NCI-H128 (cell line): Measurements from ENCODE around the gene LIN7A.

Source experiments
- DNase-seq: peaks from one replicate; lab custom pipeline; 2025; ENCODE audit not compliant: unreplicated experiment; lab: John Stamatoyannopoulos, UW

The LIN7A gene, protein sequence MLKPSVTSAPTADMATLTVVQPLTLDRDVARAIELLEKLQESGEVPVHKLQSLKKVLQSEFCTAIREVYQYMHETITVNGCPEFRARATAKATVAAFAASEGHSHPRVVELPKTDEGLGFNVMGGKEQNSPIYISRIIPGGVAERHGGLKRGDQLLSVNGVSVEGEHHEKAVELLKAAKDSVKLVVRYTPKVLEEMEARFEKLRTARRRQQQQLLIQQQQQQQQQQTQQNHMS

DNA sequence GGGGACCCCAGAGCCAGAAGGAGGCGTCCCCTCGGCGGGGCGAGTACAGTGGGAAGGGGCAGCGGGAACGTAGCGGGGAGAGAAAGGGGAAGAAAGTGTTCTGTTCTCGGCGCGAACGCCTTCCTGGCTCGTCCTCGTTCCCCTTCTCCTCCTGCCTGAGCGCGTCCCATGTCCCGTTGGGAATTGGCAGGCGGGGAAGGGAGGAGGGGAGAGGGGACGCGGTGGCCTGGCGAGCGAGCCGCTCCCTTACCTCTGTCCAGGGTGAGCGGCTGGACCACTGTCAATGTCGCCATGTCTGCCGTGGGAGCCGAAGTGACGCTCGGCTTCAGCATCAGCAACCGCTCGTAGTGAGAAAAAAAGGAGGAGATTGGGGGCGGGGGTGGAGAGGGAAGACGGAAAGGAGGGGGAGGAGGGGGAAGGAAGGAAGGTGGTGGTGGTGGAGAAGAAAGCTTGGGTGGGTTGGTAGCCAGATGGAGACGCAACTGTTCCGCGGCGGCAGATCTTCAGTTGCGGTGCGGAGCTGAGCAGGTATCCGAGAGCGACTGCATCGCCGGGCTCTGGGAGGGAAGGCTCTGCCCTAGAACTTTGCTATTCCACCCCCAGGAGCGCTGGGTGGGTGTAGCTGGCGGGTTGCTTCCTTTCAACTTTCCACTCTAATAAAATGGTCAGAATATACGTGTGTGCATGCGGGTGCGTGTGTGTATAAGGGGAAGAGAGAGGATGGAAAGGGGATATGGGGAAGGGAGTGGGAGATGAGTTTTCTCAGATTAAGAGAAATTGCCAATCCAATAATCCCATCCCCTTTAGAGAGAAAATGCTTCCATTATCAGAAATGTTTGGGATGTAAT is at the start of gene LIN7A:
LIN7A (minus strand) TSS at position 544 of the 848 bp plus-strand sequence; CDS start at position 332, 212 bp downstream.
- peak; percentile 43 for DNase-seq

DNA sequence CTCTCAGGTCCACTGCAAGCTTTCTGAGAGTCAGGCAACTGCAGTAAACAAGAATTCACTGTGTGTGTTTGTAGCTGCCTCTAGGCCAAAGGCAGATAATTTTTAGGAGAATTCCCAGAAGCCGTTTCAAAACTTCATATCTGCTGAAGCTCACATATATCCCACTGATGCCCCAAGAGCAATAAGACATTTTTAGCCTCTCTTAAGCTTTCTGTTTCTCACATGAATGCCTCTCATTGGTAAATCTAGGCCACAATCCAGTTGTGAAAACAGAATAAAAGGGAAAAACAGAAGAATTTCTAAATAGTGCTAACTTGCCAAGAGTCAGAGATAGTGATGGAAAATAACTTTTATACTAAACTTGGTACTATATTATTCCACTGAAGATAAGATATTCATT is 48.5 kb upstream of the LIN7A start:
- DNase-seq = no peak

DNA sequence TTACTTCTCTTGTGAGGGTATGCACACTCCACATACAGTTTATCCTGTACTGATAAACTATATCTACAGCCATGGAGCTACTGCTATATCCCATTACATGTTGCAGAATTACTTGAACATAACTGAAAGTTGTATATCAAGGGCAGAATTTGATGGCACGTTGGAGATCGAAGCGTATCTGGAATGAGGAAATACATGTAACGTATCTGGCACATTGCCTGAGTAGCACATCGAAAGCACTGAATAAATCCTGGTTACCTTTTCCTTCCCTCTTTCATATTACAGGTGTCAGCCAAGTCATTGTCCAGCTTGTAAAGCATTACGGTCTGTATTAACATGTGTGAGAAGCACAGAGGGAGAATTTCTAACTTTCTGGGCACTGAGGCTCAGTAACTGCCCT is 42.1 kb upstream of the LIN7A start:
- DNase-seq = no peak

DNA sequence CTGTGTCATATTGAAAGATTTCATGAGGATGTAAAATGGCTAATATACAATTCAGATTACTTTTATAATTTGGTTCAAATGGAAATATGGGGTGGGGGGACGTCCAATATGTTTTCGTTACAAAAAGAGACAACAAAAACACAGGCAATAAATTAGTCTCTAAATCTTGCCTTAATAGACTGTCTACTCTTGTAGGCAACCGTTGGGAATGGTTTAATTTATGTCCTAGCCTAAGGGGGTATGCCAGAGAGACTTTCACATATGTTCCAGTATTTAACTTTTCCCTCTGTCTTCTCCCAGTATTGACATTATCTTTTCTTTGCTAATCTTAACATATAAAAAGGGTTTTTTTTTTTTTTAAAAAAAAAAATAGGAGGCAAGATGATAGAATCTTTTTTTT is 41.5 kb upstream of the LIN7A start:
- DNase-seq = no peak

DNA sequence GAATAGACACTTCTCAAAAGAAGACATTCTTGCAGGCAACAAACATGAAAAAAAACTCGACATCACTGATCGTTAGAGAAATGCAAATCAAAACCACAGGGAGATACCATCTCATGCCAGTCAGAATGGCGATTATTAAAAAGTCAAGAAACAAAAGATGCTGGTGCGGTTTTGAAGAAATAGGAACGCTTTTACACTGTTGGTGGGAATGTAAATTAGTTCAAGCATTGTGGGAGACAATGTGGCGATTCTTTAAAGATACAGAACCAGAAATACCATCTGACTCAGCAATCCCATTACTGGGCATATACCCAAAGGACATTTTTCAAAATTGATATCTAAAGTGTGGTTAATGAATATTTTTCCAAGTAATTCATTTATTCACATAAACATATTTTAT is 39.6 kb upstream of the LIN7A start:
- DNase-seq = no peak

DNA sequence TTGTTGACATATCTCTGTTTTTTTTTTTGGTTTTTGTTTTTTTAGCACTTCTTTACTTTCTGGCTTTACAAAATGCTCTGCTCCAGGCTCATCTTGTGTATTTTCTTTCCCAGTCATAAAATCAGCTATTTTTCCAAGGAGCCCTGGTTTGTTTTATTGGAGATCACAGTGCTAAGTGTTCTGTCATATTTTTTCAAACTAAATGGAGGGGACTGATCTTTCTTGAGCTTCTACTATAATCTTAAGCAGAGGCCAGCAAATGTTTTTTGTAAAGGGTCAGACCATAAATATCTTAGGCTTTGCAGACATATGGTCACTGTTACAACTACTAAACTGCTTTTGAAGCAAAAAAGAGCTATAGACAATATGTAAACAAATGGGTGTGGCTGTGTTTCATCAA is 30.6 kb upstream of the LIN7A start:
- DNase-seq = no peak

DNA sequence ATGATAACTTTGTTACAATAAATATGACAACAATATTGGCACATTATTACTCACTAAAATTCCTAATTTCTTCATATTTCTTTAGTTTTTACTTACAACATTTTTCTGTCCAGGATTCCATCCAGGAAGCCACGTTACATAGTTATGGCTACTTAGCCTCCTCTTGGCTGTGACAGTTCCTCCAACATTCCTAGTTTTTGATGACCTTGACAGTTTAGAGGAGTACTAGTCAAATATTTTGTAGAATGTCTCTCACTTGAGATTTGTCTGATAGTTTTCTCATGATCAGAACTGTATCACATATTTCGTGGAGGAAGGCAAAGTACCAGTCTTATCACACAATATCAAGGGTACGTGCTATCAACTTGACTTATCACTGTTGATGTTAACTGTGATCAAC is 29.8 kb upstream of the LIN7A start:
- no peak for DNase-seq

DNA sequence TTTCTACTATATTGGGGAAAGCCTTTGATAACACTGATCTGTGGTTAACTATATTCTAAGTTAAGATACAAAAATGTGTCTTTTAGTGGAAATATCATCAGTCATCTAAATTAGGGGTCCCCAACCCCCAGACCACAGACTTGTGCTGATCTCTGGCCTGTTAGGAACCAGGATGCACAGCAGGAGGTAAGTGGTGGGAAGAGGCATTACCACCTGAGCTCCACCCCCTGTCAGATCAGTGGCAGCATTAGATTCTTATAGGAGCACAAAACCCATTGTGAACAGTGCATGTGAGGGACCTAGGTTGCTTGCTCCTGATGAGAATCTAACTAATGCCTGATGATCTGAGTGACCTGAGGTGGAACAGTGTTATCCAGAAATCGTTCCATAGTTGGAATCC is 28.3 kb upstream of the LIN7A start:
- no peak for DNase-seq

DNA sequence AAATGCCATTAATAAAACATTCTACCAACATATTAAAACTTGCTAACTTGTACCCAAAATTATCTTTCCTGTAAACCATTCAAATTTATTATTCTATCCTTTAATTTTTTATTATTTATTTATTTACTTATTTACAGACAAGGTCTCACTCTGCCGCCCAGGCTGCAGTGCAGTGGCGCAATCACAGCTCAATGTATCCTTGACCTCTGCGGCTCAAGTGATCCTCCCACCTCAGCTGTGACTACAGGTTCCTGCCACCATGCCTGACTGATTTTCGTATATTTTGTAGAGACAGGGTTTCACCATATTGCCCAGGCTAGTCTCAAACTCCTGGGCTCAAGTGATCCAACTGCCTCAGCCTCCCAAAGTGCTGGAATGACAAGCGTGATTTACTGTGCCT is 20.4 kb upstream of the LIN7A start:
- no peak for DNase-seq

DNA sequence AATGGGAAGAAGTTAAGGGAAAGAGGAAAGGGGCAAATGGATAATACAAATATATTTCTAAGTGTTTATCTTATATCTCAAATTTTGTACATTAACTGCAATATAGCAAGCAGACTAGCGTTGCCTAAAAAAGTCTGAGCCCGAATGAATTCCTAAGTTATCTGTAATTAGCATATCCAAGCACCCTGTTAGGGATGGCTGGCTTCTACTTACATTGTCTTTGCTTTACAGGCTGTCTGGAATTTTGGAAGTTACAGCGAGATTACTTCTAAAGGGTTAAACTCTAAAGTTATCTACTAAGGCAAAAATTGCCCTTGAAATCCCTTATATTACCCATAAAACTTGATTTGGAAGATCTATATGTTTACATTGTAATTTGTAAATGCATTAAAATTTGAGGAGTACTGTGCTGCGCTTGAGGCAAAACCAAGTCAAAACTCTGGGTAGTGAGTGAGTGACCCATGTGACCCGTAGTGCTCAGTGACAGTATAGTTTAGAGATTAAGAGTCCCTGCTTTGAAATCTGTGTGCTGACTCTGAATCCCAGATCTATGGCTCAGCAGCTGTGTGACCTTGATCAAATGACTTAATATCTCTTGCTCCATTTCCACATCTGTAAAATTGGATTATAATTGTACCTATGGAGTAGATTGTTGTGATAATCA is 17.3 kb upstream of the LIN7A start:
- no peak for DNase-seq

DNA sequence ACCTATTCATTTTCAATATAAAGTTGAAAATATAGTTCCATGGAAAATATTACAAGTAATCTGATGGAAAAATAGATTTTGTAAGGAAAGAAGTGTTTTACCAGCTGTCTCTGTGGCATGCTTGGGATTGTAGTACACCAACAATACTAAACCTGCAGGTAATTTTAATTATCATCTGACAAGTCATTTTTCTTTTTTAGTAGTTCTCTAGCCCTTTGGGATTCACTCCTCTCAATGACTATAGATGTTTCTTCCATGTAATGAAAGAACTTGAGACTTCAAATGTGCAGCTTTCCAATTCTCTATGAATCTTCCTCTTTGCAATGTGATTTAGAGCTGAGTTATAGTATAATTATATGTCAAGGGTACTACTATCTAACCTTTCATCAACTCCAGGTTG is 14.7 kb upstream of the LIN7A start:
- no peak for DNase-seq

DNA sequence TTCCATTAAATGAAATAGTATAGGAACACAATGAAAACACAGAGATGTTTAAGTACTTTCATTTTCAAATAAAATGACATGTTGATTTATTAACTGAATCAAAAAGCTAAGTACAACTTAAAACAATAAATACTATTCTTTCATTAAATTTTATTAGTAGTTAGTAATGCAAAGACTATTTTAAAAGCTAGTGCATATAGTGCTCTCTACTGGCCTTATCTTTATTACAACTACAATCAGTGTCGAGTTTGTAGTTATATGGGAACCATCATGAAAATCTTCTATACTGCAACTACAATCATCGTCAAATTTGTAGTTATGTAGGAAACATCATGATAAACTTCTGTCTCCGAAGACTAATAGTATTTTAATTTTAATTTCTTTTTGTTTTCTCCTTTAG is 8.9 kb upstream of the LIN7A start:
- DNase-seq = no peak

DNA sequence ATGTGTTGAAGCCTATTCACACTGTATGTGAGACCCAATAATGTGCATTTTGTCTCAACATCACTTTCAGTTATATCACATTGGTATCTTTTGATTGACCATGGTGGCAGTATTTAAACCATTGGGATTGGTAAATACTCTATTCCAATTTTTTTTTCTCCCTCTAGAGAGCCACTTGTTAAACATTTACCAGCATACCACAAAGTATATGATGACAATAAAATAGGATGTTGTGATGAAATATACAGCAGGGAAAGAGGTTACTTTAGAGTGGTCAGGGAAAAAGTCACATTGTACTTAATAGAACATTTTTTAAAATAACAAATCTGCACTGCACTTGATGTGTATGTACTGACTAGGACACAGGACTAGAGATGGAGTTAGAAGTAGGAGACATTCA is 5.6 kb upstream of the LIN7A start:
- DNase-seq = no peak

DNA sequence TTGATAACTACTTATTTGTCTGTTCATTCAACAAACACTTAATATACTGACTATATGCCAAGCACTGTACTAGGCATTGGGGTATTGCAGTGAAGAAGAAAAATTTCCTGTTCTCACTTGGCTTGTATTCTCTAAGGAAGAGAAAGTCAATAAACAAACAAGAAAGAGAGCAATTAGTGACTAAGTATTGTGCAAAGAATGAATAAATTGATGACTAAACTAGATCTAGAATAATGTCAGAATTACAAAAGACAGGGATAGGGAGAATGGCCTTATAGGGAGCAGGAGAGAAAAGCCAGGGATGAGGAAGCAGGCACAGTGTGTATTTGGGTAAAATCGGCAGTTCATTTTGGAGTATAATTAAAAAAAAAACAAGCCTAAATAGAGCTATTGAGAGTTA is 4.2 kb upstream of the LIN7A start:
- no peak for DNase-seq

DNA sequence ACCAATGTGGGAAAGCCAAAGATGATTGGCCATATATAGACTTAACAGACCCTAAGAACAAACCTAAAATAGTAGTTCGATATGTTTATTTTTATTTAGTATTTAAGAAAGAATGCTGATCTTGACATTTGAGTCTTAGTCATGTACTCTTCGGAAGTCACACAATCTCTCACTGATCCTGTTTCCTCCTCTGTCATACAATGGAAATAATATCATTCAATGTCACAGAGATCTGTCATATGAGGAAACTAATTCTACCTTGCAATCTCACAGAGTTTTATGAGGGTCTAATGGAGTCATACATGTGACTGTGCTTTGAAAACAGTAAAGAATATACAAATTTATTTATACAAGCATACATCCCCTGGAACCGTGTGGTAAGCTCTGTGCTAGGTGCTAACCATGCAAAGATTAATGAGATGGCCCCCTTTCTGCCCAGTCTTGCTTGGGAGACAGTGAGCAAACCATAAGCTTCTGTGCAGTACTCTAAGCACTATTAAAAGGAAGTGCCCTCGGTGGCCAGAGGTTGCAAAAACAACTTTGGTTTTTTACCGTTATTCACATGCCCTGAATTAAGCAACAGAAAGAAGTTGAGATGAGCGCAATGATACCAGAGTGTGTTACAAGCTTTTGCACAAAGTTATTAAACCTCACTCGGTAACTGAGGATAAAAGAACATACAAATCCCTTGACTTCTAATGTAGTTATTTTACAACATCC is 1.7 kb upstream of the LIN7A start:
- DNase-seq = no peak

DNA sequence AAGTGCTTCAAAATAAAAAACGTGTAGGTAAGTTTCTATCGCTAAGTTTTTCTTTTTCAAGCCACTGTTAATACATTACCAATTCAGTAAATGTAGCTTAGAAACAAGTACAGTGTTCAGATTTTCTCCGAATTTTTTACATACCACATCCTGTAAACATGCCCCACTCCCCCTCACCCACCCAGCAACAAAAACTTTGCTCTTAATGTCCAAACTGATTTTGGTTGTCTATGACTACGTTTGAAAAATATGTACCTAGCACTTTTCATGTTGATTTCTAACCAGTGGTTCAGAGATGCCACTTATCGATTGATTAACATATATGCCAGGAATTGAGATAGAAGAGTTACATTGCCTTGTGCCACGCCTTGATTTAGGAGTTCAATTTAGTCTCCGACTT is 663 bp upstream of the LIN7A start:
- DNase-seq = no peak

DNA sequence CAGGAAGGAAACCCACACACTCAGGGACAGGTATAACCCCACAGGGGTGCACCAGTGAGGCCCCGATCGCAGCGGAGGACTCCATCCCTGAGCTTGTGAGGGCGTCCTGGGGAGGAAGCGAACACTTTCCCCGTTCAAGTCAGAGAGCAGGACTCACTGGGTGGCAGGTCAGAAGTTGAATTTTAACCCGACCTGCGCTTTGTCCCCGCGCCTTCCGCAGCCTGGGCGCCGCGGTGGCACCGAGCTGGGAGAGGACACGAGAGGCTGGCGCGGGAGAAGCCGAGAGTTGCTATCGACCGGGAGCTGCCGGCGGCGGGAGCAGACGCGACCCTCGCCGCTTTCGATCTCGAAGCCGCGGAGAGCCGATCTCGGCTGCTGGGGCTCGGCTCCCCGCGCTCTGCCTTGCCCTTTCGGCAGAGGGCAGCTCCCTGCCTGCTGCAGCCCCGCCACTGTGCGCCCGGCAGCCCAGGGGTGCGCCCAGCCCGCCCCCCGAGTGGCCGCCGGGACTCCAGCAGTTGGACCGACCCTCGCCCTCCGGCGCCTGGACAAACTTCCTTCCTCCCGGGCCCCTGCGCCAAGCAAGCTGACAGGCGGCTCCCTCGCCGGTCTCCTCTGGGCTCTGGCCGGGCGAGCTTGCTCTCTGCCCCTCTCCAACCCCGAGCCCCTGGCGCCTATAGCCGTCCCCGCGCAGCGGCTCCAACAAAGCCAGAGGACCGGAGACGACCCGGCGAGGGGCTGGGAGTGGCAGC is 918 bp downstream of the LIN7A start:
- DNase-seq = peak; percentile 82

DNA sequence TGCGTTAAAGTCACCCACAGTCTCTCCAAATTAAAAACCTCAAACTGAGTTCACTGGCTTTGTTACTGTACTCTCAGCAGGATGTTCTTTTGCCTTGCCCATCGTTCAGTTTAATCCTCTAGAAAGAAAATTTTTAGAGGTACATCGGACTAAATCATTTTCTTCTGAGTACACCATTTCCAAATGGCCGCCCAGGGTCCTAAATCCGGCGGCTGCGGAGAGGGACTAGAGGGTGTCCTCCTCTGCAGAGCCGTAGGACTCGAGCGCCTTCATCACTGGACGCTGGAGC is 1.4 kb downstream of the LIN7A start:
- DNase-seq = no peak

DNA sequence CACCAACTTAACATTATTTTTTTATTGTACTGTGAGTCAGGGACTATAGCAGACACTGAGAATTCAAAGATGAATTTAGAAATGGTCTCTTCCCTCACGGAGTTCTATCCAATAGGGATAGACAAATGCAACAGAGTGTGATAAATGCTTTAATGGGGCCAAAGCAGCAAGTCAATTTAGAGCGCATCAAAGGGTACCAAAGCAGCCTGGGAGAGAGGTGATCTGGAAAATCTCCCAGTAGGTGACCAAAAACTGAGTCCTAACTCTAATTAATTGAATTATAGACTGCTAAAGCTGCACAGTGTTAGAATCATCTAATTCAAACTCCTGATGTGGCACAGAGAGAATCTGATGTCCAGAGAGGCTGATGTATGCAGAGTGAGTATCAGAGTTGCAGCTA is 2.6 kb downstream of the LIN7A start:
- DNase-seq = no peak

DNA sequence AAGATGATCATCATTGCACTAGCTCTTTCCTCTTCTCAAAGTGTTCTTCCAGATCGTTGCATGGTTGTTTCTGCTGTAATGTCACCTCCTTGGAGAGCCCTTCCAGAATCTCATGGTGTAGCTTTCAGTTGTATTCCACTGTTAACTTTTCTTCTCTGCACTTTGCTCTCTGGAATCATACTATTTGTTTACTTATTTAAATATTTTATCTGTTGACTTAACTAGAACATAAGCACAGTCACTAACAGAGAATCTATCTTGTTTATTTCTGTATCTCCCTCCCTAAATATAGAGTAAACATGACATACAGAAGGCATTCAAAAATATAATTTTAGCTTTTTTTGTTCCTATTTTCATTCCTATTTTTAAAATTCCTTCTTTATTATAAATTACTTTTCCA is 11.8 kb downstream of the LIN7A start:
- DNase-seq = no peak

DNA sequence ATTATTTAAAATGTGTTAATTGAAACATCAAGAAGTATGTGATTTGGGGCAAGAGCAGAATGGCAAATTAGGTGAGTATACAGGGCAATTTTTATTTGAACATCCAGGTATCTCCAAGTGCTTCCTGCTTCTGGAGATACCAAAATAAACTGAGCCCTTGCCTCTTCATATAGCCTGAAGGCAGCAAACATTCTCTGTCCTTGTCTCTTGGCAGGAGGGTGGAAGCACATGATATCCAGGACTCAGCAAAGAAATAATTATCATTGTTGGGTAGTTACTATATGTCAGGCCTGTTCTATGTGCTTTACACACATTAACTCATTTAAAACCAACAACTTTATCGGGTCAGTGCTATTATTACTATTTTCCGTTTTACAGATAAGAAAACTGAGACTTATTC is 12.5 kb downstream of the LIN7A start:
- DNase-seq = no peak
